ENCODE data around the gene MTPN.

DNA sequence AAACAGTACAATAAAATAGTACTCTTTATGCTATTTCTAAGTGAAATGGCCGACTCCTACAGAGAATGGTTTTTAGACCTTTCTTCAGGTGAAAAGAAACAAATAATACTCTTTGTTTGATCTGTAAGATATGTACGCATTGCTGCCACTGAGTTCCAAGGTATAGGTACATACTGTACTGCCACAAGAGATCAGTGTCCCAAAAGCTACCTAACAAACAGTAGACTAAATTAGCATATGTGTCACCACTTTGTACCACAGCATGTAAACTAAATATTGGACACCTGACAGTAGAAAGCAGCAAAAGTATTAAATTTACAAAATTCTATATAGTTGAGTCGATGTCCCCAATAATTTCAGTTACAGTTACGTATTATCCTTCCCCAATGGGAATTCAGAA lies 14.4 kb downstream of the MTPN start:
- TF ChIP-seq, protein P1, sequence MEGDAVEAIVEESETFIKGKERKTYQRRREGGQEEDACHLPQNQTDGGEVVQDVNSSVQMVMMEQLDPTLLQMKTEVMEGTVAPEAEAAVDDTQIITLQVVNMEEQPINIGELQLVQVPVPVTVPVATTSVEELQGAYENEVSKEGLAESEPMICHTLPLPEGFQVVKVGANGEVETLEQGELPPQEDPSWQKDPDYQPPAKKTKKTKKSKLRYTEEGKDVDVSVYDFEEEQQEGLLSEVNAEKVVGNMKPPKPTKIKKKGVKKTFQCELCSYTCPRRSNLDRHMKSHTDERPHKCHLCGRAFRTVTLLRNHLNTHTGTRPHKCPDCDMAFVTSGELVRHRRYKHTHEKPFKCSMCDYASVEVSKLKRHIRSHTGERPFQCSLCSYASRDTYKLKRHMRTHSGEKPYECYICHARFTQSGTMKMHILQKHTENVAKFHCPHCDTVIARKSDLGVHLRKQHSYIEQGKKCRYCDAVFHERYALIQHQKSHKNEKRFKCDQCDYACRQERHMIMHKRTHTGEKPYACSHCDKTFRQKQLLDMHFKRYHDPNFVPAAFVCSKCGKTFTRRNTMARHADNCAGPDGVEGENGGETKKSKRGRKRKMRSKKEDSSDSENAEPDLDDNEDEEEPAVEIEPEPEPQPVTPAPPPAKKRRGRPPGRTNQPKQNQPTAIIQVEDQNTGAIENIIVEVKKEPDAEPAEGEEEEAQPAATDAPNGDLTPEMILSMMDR (IDR thresholded peaks at IDR 0.05; ENCODE audit: low read length): no peak
- no peak for TF ChIP-seq EZH2phosphoT487 (IDR thresholded peaks at IDR 0.05; ENCODE audit: low read length)

Data from MM.1S (cell line).